Mesenchymal stem cell (in vitro differentiated cells and primary cell): Measurements from ENCODE around the gene MYO9A.

Source experiments
- DNase-seq: peaks from one replicate; pipeline ENCODE4 v3.0.0-alpha.2; 2013
- H2AFZ ChIP-seq: one replicate; pipeline ENCODE4 v1.6.1; 2013; ENCODE audit warnings: low read depth, mild to moderate bottlenecking, control low read depth, inconsistent platforms, low read length, moderate library complexity
- H2AK5ac ChIP-seq: 2 replicates; pipeline ENCODE4 v1.6.1; 2013; ENCODE audit warnings: low read length, moderate library complexity, mild to moderate bottlenecking, inconsistent platforms; ENCODE audit not compliant: severe bottlenecking
- H2BK120ac ChIP-seq: one replicate; pipeline ENCODE4 v1.6.1; 2013; ENCODE audit warnings: low read depth, mild to moderate bottlenecking, inconsistent platforms, low read length, moderate library complexity
- H2BK12ac ChIP-seq, 2 experiments: one replicate each; pipeline ENCODE4 v1.6.1; 2013; ENCODE audit warnings: inconsistent platforms in 2 of 2, low read length in 2 of 2, mild to moderate bottlenecking in 2 of 2, moderate library complexity in 2 of 2, control low read depth in 1 of 2
- H2BK15ac ChIP-seq: one replicate; pipeline ENCODE4 v1.6.1; 2013; ENCODE audit warnings: mild to moderate bottlenecking, low read depth, inconsistent platforms; ENCODE audit not compliant: poor library complexity, severe bottlenecking
- H2BK5ac ChIP-seq: 2 replicates; pipeline ENCODE4 v1.6.1; 2013; ENCODE audit warnings: low read depth, mild to moderate bottlenecking, low read length, control low read depth, inconsistent platforms; ENCODE audit not compliant: poor library complexity, severe bottlenecking
- H3K14ac ChIP-seq, 2 experiments: one replicate each; pipeline ENCODE4 v1.6.1; 2013; ENCODE audit warnings: inconsistent platforms in 2 of 2, low read length in 2 of 2, control low read depth in 1 of 2, mild to moderate bottlenecking in 1 of 2, moderate library complexity in 1 of 2
- H3K18ac ChIP-seq, 2 experiments: one replicate each; pipeline ENCODE4 v1.6.1; 2013; ENCODE audit warnings: inconsistent platforms in 2 of 2, low read length in 2 of 2, control low read depth in 1 of 2, low read depth in 1 of 2, mild to moderate bottlenecking in 1 of 2
- H3K23ac ChIP-seq, 2 experiments: one replicate each; pipeline ENCODE4 v1.6.1; 2013; ENCODE audit warnings: inconsistent platforms in 2 of 2, low read length in 2 of 2, mild to moderate bottlenecking in 2 of 2, moderate library complexity in 2 of 2, control low read depth in 1 of 2
- H3K27ac ChIP-seq: 2 replicates; pipeline ENCODE4 v1.5.1; 2013; ENCODE audit warnings: mild to moderate bottlenecking, moderate library complexity, low read length, control low read depth, inconsistent platforms; ENCODE audit not compliant: poor library complexity, severe bottlenecking
- H3K27me3 ChIP-seq, 2 experiments: 2 replicates each; pipeline versions ENCODE4 v1.6.1 to v1.7.0; 2013; ENCODE audit warnings: low read length in 2 of 2, mild to moderate bottlenecking in 2 of 2, moderate library complexity in 2 of 2, control low read depth in 1 of 2, inconsistent platforms in 1 of 2; ENCODE audit not compliant: control insufficient read depth in 1 of 2, insufficient read depth in 1 of 2
- H3K36me3 ChIP-seq, 2 experiments: 2 replicates each; pipeline versions ENCODE4 v1.6.1 to v1.7.0; 2013; ENCODE audit warnings: low read length in 2 of 2, control low read depth in 1 of 2, inconsistent platforms in 1 of 2, low read depth in 1 of 2, mild to moderate bottlenecking in 1 of 2; ENCODE audit not compliant: insufficient read depth in 2 of 2, control insufficient read depth in 1 of 2
- H3K4ac ChIP-seq, 2 experiments: one replicate each; pipeline ENCODE4 v1.6.1; 2013; ENCODE audit warnings: inconsistent platforms in 2 of 2, low read length in 2 of 2, mild to moderate bottlenecking in 2 of 2, moderate library complexity in 2 of 2, control low read depth in 1 of 2, low read depth in 1 of 2
- H3K4me1 ChIP-seq: 2 replicates; pipeline ENCODE4 v1.6.1; 2013; ENCODE audit warnings: low read depth, low read length, control low read depth; ENCODE audit not compliant: control insufficient read depth, insufficient read depth
- H3K4me2 ChIP-seq: 2 replicates; pipeline ENCODE4 v1.6.1; 2013; ENCODE audit warnings: low read length, mild to moderate bottlenecking, inconsistent platforms; ENCODE audit not compliant: poor library complexity, severe bottlenecking
- H3K4me3 ChIP-seq, 2 experiments: 2 replicates each; pipeline versions ENCODE4 v1.5.1 to v1.7.0; 2013; ENCODE audit warnings: low read length in 2 of 2, mild to moderate bottlenecking in 2 of 2, control low read depth in 1 of 2, low read depth in 1 of 2; ENCODE audit not compliant: insufficient read depth in 1 of 2
- H3K79me1 ChIP-seq: replicated peaks from 2 replicates; pipeline ENCODE4 v1.6.1; 2013; ENCODE audit warnings: mild to moderate bottlenecking, control low read depth, low read length, inconsistent platforms; ENCODE audit not compliant: poor library complexity, severe bottlenecking
- H3K9ac ChIP-seq: 2 replicates; pipeline ENCODE4 v1.7.0; 2013; ENCODE audit warnings: mild to moderate bottlenecking, low read length, moderate library complexity
- H3K9me3 ChIP-seq: 2 replicates; pipeline ENCODE4 v1.7.0; 2013; ENCODE audit warnings: mild to moderate bottlenecking, low read length; ENCODE audit not compliant: control insufficient read depth
- H4K8ac ChIP-seq: one replicate; pipeline ENCODE4 v1.6.1; 2013; ENCODE audit warnings: inconsistent platforms, mild to moderate bottlenecking, low read length, moderate library complexity
- H4K91ac ChIP-seq: one replicate; pipeline ENCODE4 v1.6.1; 2013; ENCODE audit warnings: mild to moderate bottlenecking, low read length, inconsistent platforms
- WGBS: methylation state at CpG from one replicate; pipeline ENCODE4 v1.1.7; 2013; ENCODE audit warnings: mixed read lengths; 5-methylcytosine and 5-hydroxymethylcytosine counted together

Gene MYO9A

GRCh38 chr15:71974211-71974610 lies 143.7 kb downstream of the MYO9A start:
- H3K4me1 ChIP-seq = no peaks in the 10 kb centered on the region
- H3K27ac ChIP-seq = no peak overlapping the region
- no peak overlapping the region for H3K4ac ChIP-seq
- DNase-seq = no peak
- no peak overlapping the region for H4K8ac ChIP-seq
- 100% methylated on average over 1 of the region's 3 CpGs for WGBS
- H2BK15ac ChIP-seq = no peak overlapping the region
- H3K27me3 ChIP-seq = no peaks in the 10 kb centered on the region
- H3K4me3 ChIP-seq = no peak overlapping the region
- H3K23ac ChIP-seq = no peak overlapping the region
- no peak overlapping the region for H3K18ac ChIP-seq
- H2BK120ac ChIP-seq = no peak overlapping the region
- H3K79me1 ChIP-seq = peaks cover 6% of the 10 kb centered on the region
- no peak overlapping the region for H2BK5ac ChIP-seq
- no peak overlapping the region for H3K14ac ChIP-seq
- H2AK5ac ChIP-seq = no peak overlapping the region
- H4K91ac ChIP-seq = no peak overlapping the region
- H3K36me3 ChIP-seq = peaks cover 8 to 50% of the 10 kb centered on the region in 2 experiments
- no peak overlapping the region for H2BK12ac ChIP-seq
- H3K9me3 ChIP-seq = no peaks in the 10 kb centered on the region
- H3K4me2 ChIP-seq = no peak overlapping the region
- no peak overlapping the region for H2AFZ ChIP-seq
- no peak overlapping the region for H3K9ac ChIP-seq

- H3K9ac ChIP-seq = no peak overlapping the region
- H3K4me3 ChIP-seq = no peak overlapping the region
- H3K4me1 ChIP-seq = no peaks in the 10 kb centered on the region
- no peak overlapping the region for H4K91ac ChIP-seq
- no peak overlapping the region for H3K14ac ChIP-seq
- H3K9me3 ChIP-seq = no peaks in the 10 kb centered on the region
- no peak overlapping the region for H2AK5ac ChIP-seq
- no peak overlapping the region for H2BK12ac ChIP-seq
- no peak overlapping the region for H2BK15ac ChIP-seq
- H3K23ac ChIP-seq = no peak overlapping the region
- WGBS = 100% methylated on average over 5 of the region's 5 CpGs
- no peak overlapping the region for H4K8ac ChIP-seq
- no peak overlapping the region for H2AFZ ChIP-seq
- H3K27me3 ChIP-seq = no peaks in the 10 kb centered on the region
- H3K36me3 ChIP-seq = peaks cover 8 to 50% of the 10 kb centered on the region in 2 experiments
- no peak overlapping the region for H2BK5ac ChIP-seq
- no peak overlapping the region for H2BK120ac ChIP-seq
- H3K4ac ChIP-seq = no peak overlapping the region
- H3K27ac ChIP-seq = no peak overlapping the region
- DNase-seq = no peak
- H3K4me2 ChIP-seq = no peak overlapping the region
- H3K18ac ChIP-seq = no peak overlapping the region
- H3K79me1 ChIP-seq = peaks cover 6% of the 10 kb centered on the region
Observed at GRCh38 chr15:71973366-71973765, 144.6 kb downstream of the MYO9A start.

- Histone ChIP-seq H3K79me1 (peaks cover 6% of the 10 kb centered on the region), H3K4me3 (no peak overlapping the region), H3K9ac (no peak overlapping the region), H3K4ac (no peak overlapping the region), H3K27me3 (no peaks in the 10 kb centered on the region), H3K9me3 (no peaks in the 10 kb centered on the region), H3K18ac (no peak overlapping the region), H2AFZ (no peak overlapping the region), H2BK120ac (no peak overlapping the region), H4K8ac (no peak overlapping the region), H3K27ac (no peak overlapping the region), H2BK12ac (no peak overlapping the region), H3K14ac (no peak overlapping the region), H3K36me3 (peaks cover 4 to 52% of the 10 kb centered on the region in 2 experiments), H2BK15ac (no peak overlapping the region), H3K4me2 (no peak overlapping the region), H3K23ac (no peak overlapping the region), H2BK5ac (no peak overlapping the region), H2AK5ac (no peak overlapping the region), H4K91ac (no peak overlapping the region), H3K4me1 (no peaks in the 10 kb centered on the region)
- no peak for DNase-seq
- WGBS = 93% methylated on average over 2 of the region's 2 CpGs
Observed at GRCh38 chr15:71971905-71972304, 146.0 kb downstream of the MYO9A start.

- H3K9ac ChIP-seq = peak overlapping the region; percentile 13
- no peak overlapping the region for H3K4ac ChIP-seq
- no peak overlapping the region for H3K4me3 ChIP-seq
- H3K9me3 ChIP-seq = no peaks in the 10 kb centered on the region
- WGBS = no CpG with 5 or more reads among the region's 1 CpG
- no peak overlapping the region for H2BK12ac ChIP-seq
- H2AK5ac ChIP-seq = no peak overlapping the region
- no peak overlapping the region for H2BK15ac ChIP-seq
- H2BK5ac ChIP-seq = no peak overlapping the region
- H3K27me3 ChIP-seq = no peaks in the 10 kb centered on the region
- H2AFZ ChIP-seq = no peak overlapping the region
- no peak overlapping the region for H3K23ac ChIP-seq
- no peak overlapping the region for H3K14ac ChIP-seq
- H3K36me3 ChIP-seq = peaks cover 0 to 41% of the 10 kb centered on the region in 2 experiments
- H3K27ac ChIP-seq = no peak overlapping the region
- no peak for DNase-seq
- H3K4me1 ChIP-seq = no peaks in the 10 kb centered on the region
- H4K91ac ChIP-seq = no peak overlapping the region
- H3K18ac ChIP-seq = no peak overlapping the region
- no peak overlapping the region for H3K4me2 ChIP-seq
- H2BK120ac ChIP-seq = no peak overlapping the region
- H3K79me1 ChIP-seq = peaks cover 4% of the 10 kb centered on the region
- H4K8ac ChIP-seq = no peak overlapping the region
Observed at GRCh38 chr15:71970435-71970834, 147.5 kb downstream of the MYO9A start.
